Gastroesophageal sphincter (tissue), 4 donors: ENCODE data around the gene VDR. TPM values are rescaled to one million over a fixed set of nuclear protein-coding genes. Genes with fewer than 3 reads are reported as not detected.

Source experiments
- ATAC-seq: fragments of 150-250 bp; one replicate; pipeline ENCODE4 v1.9.1; 2016; ENCODE audit warnings: mild to moderate bottlenecking, moderate library complexity
- H3K27ac ChIP-seq, 4 donors: fragments of 200-600 bp; sonication (generic) in 3 of 4; 1 replicate in 3 of 4; 2 replicates in 1 of 4; pipeline ENCODE4 v1.5.1; 2016 to 2019
- H3K27me3 ChIP-seq: fragments of 200-600 bp; sonication (generic); one replicate; pipeline ENCODE4 v1.5.1; 2019
- H3K36me3 ChIP-seq, 2 donors: fragments of 200-600 bp; sonication (generic); one replicate each; pipeline ENCODE4 v1.5.1; 2019; ENCODE audit warnings: control low read depth in 1 of 2
- H3K4me1 ChIP-seq, 3 donors: fragments of 200-600 bp; sonication (generic); 1 replicate in 2 of 3; 2 replicates in 1 of 3; pipeline ENCODE4 v1.5.1; 2016 to 2019; ENCODE audit warnings: control low read depth in 2 of 3
- H3K4me3 ChIP-seq, 2 donors: fragments of 200-600 bp; sonication (generic); one replicate each; pipeline ENCODE4 v1.5.1; 2019; ENCODE audit warnings: mild to moderate bottlenecking in 1 of 2, moderate library complexity in 1 of 2
- H3K9me3 ChIP-seq, 3 donors: fragments of 200-600 bp; sonication (generic); one replicate each; pipeline ENCODE4 v1.5.1; 2017 to 2019; ENCODE audit warnings: control low read depth in 2 of 3
- CTCF ChIP-seq, 4 experiments: fragments of 200-600 bp in 2 of 4; fragments of 450-650 bp in 2 of 4; sonication (generic) in 1 of 4; IDR thresholded peaks; one replicate each; pipeline ENCODE4 v1.5.1; 2017 to 2019; ENCODE audit warnings: antibody characterized with exemption in 4 of 4, mild to moderate bottlenecking in 2 of 4, moderate library complexity in 2 of 4
- EP300 ChIP-seq: sonication (generic); formaldehyde crosslinking; IDR thresholded peaks from one replicate; pipeline ENCODE4 v1.6.1; 2017; ENCODE audit warnings: antibody characterized with exemption, mild to moderate bottlenecking
- POLR2A ChIP-seq, 2 donors: fragments of 450-650 bp; IDR thresholded peaks; one replicate each; pipeline ENCODE4 v1.6.1; 2017; ENCODE audit warnings: antibody characterized with exemption in 2 of 2, mild to moderate bottlenecking in 2 of 2, moderate library complexity in 1 of 2
- POLR2AphosphoS5 ChIP-seq: sonication (generic); formaldehyde crosslinking; IDR thresholded peaks from one replicate; pipeline ENCODE4 v1.6.1; 2017; ENCODE audit warnings: antibody characterized with exemption
- WGBS, 2 donors: methylation state at CpG; one replicate each; pipeline ENCODE4 v1.1.5; 2018; ENCODE audit warnings: low coverage in 1 of 2; 5-methylcytosine and 5-hydroxymethylcytosine counted together
- total RNA-seq, 4 donors: library from RNA; depleted of rRNA; stranded (reverse); fragments of >200 nt; gene quantifications; one replicate each; pipeline ENCODE4 v1.1.0, GENCODE V29; 2016

Gene VDR
- total RNA-seq, 4 donors from 2014 or later = 1.2 to 5.5 (median 1.6) TPM

DNA sequence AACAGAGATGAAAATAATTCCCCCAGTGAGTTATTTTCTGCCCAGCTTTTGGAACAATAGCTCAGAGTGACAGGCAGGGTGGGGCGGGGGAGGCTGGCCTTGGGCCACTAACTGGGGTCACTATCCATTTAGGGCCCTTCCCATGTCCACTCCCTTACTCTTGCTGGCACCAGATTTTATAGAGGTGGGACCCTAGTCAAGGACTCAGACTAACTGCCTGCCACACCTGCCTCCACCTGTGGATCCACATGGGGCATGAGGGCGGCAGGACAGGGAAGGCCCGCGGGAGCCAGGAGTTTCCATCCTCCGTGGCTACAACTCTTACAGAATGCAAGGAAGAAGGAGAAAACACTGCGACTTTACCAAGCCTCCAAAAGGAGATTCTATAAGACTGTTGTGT, 10.1 kb downstream of the VDR start:
- no peaks in the 10 kb centered on the region for H3K9me3 ChIP-seq
- ATAC-seq = no peak
- no peak for TF ChIP-seq EP300
- no peak for TF ChIP-seq POLR2A (IDR thresholded peaks at IDR 0.05)
- TF ChIP-seq POLR2AphosphoS5 = no peak
- TF ChIP-seq CTCF (IDR thresholded peaks at IDR 0.05) = no peak
- no peaks in the 10 kb centered on the region for H3K4me1 ChIP-seq
- no peaks in the 10 kb centered on the region for H3K36me3 ChIP-seq
- H3K27me3 ChIP-seq = peaks cover 44% of the 10 kb centered on the region
- no peak overlapping the region for H3K27ac ChIP-seq
- H3K4me3 ChIP-seq = no peak overlapping the region
- WGBS, 2 donors = 78 to 81% methylated on average over 1 to 5 of the region's 6 CpGs

DNA sequence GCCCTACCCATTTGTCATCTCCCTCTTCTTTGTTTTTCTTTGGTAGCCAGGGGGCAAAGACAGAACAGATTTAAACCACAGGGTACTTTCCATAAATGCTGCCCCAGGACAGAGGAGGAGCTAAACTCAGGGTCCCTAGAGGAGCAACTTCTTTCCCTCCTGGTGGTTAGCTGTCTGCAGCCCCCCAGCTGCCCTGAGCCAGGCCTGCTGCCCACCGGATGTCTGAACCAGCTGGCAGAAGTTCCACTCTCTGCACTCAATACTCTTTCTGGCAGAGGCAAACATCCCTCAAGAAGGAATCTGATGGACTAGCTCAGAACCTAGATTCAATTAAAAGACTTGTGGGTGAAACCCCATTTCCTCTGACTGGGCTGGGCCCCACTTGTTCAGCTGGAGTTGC, 10.7 kb downstream of the VDR start:
- H3K27ac ChIP-seq = no peak overlapping the region
- no peaks in the 10 kb centered on the region for H3K36me3 ChIP-seq
- H3K9me3 ChIP-seq = no peaks in the 10 kb centered on the region
- peaks cover 38% of the 10 kb centered on the region for H3K27me3 ChIP-seq
- WGBS, 2 donors = no CpG with 5 or more reads among the region's 1 CpG
- H3K4me3 ChIP-seq = no peak overlapping the region
- TF ChIP-seq POLR2AphosphoS5 (no peak), CTCF (IDR thresholded peaks at IDR 0.05) (no peak)
- ATAC-seq = no peak
- H3K4me1 ChIP-seq = no peaks in the 10 kb centered on the region

DNA sequence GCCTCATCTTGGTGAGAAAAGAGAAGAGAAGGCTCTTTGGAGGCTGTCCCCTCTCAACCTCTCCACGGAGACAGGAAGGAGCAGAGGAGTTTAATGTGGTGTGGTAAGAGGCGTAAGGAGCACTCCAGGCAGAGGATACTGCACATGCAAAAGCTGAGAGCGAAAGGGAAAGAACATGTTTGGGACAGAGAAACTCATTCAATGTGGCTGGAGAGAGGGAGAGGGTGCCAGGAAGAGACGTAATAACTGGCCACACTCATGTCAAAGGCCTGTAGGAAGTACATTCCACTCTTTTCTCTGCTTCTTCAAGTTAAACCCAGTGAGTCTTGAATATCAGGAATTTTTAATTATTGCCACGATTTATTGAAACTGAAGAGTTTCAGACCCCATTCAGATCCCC, 12.0 kb downstream of the VDR start:
- Histone ChIP-seq H3K4me1 (no peaks in the 10 kb centered on the region), H3K36me3 (no peaks in the 10 kb centered on the region), H3K4me3 (no peak overlapping the region), H3K27me3 (peaks cover 31% of the 10 kb centered on the region), H3K27ac (no peak overlapping the region), H3K9me3 (no peaks in the 10 kb centered on the region)
- 71 to 83% methylated on average over 5 of the region's 5 CpGs for WGBS, 2 donors
- no peak for TF ChIP-seq POLR2AphosphoS5
- no peak for TF ChIP-seq EP300
- TF ChIP-seq POLR2A (IDR thresholded peaks at IDR 0.05) = no peak
- TF ChIP-seq CTCF (IDR thresholded peaks at IDR 0.05) = no peak
- ATAC-seq = no peak

DNA sequence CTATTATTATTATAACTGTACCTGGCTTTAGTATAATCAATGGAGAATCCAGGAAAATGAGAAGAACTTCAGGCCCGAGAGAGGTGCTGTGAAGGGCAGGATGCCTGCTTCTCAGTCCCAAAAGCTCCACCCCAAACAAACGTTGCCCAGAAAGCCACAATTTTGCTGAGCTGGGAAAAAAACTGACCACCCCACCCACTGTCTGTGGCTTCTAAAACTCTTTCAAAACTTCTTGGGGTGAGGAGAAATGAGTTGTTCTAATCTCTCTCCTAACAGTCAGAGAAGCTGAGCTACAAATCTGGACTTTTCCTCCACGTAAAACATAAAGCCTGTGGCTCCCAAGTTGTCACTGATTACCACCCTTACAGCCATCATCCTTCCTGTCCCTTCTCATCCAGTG, 13.4 kb downstream of the VDR start:
- WGBS, 2 donors = 49 to 50% methylated on average over 3 of the region's 3 CpGs
- Histone ChIP-seq H3K9me3 (no peaks in the 10 kb centered on the region), H3K27me3 (peaks cover 18% of the 10 kb centered on the region), H3K4me1 (no peaks in the 10 kb centered on the region), H3K36me3 (no peaks in the 10 kb centered on the region), H3K27ac (no peak overlapping the region), H3K4me3 (no peak overlapping the region)
- ATAC-seq = no peak
- TF ChIP-seq CTCF (IDR thresholded peaks at IDR 0.05) (no peak), POLR2A (IDR thresholded peaks at IDR 0.05) (no peak), POLR2AphosphoS5 (no peak), EP300 (no peak)

DNA sequence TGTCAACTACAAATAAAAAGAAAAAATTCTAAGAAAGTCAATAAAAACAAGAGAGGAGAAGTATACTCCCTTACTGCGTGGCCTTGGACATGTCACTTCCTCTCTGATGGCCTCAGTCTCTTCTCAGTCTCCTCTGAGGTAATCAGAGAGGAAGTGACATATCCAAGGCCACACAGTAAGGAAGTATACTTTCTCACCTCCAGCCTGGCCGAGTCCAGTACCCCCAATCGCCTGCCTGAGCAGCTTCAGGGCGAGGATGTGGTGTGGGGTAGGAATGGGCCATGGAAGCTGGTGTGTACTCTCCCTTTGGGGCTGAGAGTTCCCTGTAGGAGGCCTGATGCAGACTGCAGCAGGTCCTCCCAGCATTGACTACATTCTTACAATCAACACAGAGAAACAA, 15.8 kb downstream of the VDR start:
- no peak overlapping the region for H3K27ac ChIP-seq
- ATAC-seq = peak; percentile 34
- H3K4me3 ChIP-seq = no peak overlapping the region
- H3K9me3 ChIP-seq = no peaks in the 10 kb centered on the region
- peaks cover 8% of the 10 kb centered on the region for H3K27me3 ChIP-seq
- WGBS, 2 donors = 64 to 100% methylated on average over 1 to 3 of the region's 4 CpGs
- no peak for TF ChIP-seq POLR2AphosphoS5
- no peak for TF ChIP-seq EP300
- TF ChIP-seq CTCF (IDR thresholded peaks at IDR 0.05) = no peak
- no peak for TF ChIP-seq POLR2A (IDR thresholded peaks at IDR 0.05)
- no peaks in the 10 kb centered on the region for H3K36me3 ChIP-seq
- H3K4me1 ChIP-seq = no peaks in the 10 kb centered on the region
